Measurements from ENCODE around the gene YJU2. TPM values are rescaled to one million over a fixed set of nuclear protein-coding genes. Genes with fewer than 3 reads are reported as not detected.

The YJU2 gene
- total and polyA plus RNA-seq, 2 of the 13 experiments (the other 11 are each of a cell fraction or from before 2014, with no cell fraction given), result 9.3 to 17.9 TPM

GRCh38 chr19:4224470-4224869, 22.4 kb upstream of the YJU2 start (continued):
- no peak for TF ChIP-seq ZNF614 (CRISPR knock-in tag; IDR thresholded peaks at IDR 0.05; ENCODE audit: borderline replicate concordance)
- no peak for TF ChIP-seq ZNF772 (CRISPR knock-in tag; IDR thresholded peaks at IDR 0.05)
- TF ChIP-seq JUND (CRISPR knock-in tag; IDR thresholded peaks at IDR 0.05), result no peak
- 0 out of 2 replicates have a peak, but pooled peaks have one; percentile 30 for TF ChIP-seq ZNF589 (CRISPR knock-in tag; conservative IDR thresholded peaks at IDR 0.05)
- no peak for TF ChIP-seq DMAP1 (CRISPR knock-in tag; IDR thresholded peaks at IDR 0.05)
- TF ChIP-seq MAFK (conservative IDR thresholded peaks at IDR 0.05 in 1 of 2, IDR thresholded peaks at IDR 0.05 in 1 of 2; ENCODE audit: low read length in 2 of 2), result no peak
- TF ChIP-seq ZNF766 (CRISPR knock-in tag; IDR thresholded peaks at IDR 0.05; ENCODE audit: borderline replicate concordance), result no peak
- no peak for TF ChIP-seq HHEX (CRISPR knock-in tag; IDR thresholded peaks at IDR 0.05)
- no peak for TF ChIP-seq ZNF737 (CRISPR knock-in tag; IDR thresholded peaks at IDR 0.05; ENCODE audit: borderline replicate concordance)
- TF ChIP-seq ZNF225 (CRISPR knock-in tag; IDR thresholded peaks at IDR 0.05), result no peak
- no peak for TF ChIP-seq HNF1A (IDR thresholded peaks at IDR 0.05; ENCODE audit: low read depth)
- no peak for TF ChIP-seq HNF1A (CRISPR knock-in tag; IDR thresholded peaks at IDR 0.05; ENCODE audit: borderline replicate concordance)
- no peak for TF ChIP-seq ZNF841 (CRISPR knock-in tag; IDR thresholded peaks at IDR 0.05; ENCODE audit: borderline replicate concordance)
- no peak for TF ChIP-seq PITX1 (CRISPR knock-in tag; IDR thresholded peaks at IDR 0.05)
- TF ChIP-seq ZMYM3 (CRISPR knock-in tag; IDR thresholded peaks at IDR 0.05), result peak; percentile 83
- no peak for TF ChIP-seq ZBTB10 (CRISPR knock-in tag; IDR thresholded peaks at IDR 0.05; ENCODE audit: borderline replicate concordance)
- TF ChIP-seq TERF1 (CRISPR knock-in tag; IDR thresholded peaks at IDR 0.05), result no peak
- TF ChIP-seq ZNF782 (CRISPR knock-in tag; IDR thresholded peaks at IDR 0.05; ENCODE audit: borderline replicate concordance), result no peak
- no peak for TF ChIP-seq ATM (IDR thresholded peaks at IDR 0.05; ENCODE audit: borderline replicate concordance)
- no peak for TF ChIP-seq ZNF597 (CRISPR knock-in tag; IDR thresholded peaks at IDR 0.05)
- no peak for TF ChIP-seq SP4 (CRISPR knock-in tag; IDR thresholded peaks at IDR 0.05)
- no peak for TF ChIP-seq ZBTB21 (CRISPR knock-in tag; IDR thresholded peaks at IDR 0.05)
